ENCODE results near the gene ATP1B1. TPM values are rescaled to one million over a fixed set of nuclear protein-coding genes. Genes with fewer than 3 reads are reported as not detected.

Gene ATP1B1
- total and polyA plus RNA-seq, 8 donors, result 93.4 to 213 (median 166) TPM

- no peak for DNase-seq
- FAIRE-seq, result no peak
- no peak for ATAC-seq
- TF ChIP-seq CTCF (IDR thresholded peaks at IDR 0.05), result no peak
- Histone ChIP-seq H3K9me3 (no peaks in the 10 kb centered on the region), H3K4me1 (peaks cover 4 to 7% (median 5%) of the 10 kb centered on the region in 3 donors), H3K27me3 (no peaks in the 10 kb centered on the region), H3K36me3 (no peaks in the 10 kb centered on the region), H3K27ac (no peak overlapping the region), H3K4me3 (no peak overlapping the region)
- WGBS, 2 donors, result 80 to 90% methylated on average over 2 of the region's 2 CpGs
- intact Hi-C loops (cut with DNase I), result no loop called here
Measured at GRCh38 chr1:169092399-169092798, 14.1 kb upstream of the ATP1B1 start.

GRCh38 chr1:169094897-169095569 lies 11.5 kb upstream of the ATP1B1 start:
- Histone ChIP-seq H3K4me1 (no peaks in the 10 kb centered on the region), H3K27me3 (no peaks in the 10 kb centered on the region), H3K4me3 (no peak overlapping the region), H3K36me3 (no peaks in the 10 kb centered on the region), H3K9me3 (no peaks in the 10 kb centered on the region), H3K27ac (no peak overlapping the region)
- no peak for FAIRE-seq
- whole genome bisulfite sequencing, 2 donors, result 65 to 69% methylated on average over 4 of the region's 4 CpGs
- no peak for DNase-seq
- intact Hi-C loops (cut with DNase I), result no loop called here
- TF ChIP-seq CTCF (IDR thresholded peaks at IDR 0.05), result no peak
- ATAC-seq, result no peak

DNA sequence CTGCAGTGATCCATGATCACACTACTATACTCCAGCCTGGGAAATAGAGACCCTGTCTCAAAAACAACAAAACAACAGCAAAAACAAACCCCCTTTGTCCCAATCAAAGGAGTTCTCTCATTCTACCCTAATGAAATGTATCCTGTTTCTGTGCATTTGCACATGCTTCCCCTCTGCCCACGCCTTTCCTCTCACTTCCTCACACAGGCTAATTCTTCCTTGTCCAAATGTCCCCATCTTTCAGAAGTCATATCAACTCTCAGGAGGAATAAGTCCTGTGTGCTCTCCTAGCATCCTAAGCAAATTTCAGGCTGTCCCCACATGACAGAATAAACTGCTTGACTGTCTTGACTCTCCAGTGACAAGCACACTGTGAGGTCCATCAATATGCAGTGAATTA lies 8.1 kb upstream of the ATP1B1 start:
- ATAC-seq (no peak), DNase-seq (no peak), FAIRE-seq (no peak)
- intact Hi-C loops (cut with DNase I), result no loop called here
- H3K27me3 ChIP-seq, result no peaks in the 10 kb centered on the region
- no peak overlapping the region for H3K4me3 ChIP-seq
- no peak overlapping the region for H3K27ac ChIP-seq
- no peaks in the 10 kb centered on the region for H3K9me3 ChIP-seq
- TF ChIP-seq CTCF (IDR thresholded peaks at IDR 0.05), result no peak
- peaks cover 11 to 26% (median 20%) of the 10 kb centered on the region in 3 donors for H3K4me1 ChIP-seq
- 92 to 95% methylated on average over 1 of the region's 1 CpG for WGBS, 2 donors
- H3K36me3 ChIP-seq, result no peaks in the 10 kb centered on the region

DNA sequence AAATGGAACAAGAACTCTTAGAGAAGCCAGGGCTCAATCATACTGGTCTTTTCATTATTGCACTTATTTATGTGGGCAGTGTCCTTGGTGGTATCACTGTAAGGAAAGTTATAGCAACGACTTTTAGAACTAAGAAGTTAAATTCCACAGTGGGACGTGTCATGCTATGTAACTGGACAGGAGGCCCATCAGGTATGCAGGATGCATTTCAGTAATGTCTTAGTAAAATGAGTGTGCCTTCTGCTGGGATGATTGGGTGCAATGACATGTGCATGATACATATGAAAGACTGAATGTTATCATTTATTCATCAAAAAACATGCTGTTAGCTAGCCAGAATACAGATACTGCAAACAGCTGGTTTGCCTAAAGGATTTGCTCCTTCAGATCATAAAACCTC lies 6.9 kb upstream of the ATP1B1 start:
- 63 to 68% methylated on average over 2 of the region's 2 CpGs for WGBS, 2 donors
- peaks cover 16 to 26% (median 20%) of the 10 kb centered on the region in 3 donors for H3K4me1 ChIP-seq
- intact Hi-C loops (cut with DNase I), result no loop called here
- no peak for TF ChIP-seq CTCF (IDR thresholded peaks at IDR 0.05)
- DNase-seq (no peak), ATAC-seq (no peak), FAIRE-seq (no peak)
- no peak overlapping the region for H3K27ac ChIP-seq
- no peak overlapping the region for H3K4me3 ChIP-seq
- H3K36me3 ChIP-seq, result no peaks in the 10 kb centered on the region
- H3K9me3 ChIP-seq, result no peaks in the 10 kb centered on the region
- no peaks in the 10 kb centered on the region for H3K27me3 ChIP-seq

DNA sequence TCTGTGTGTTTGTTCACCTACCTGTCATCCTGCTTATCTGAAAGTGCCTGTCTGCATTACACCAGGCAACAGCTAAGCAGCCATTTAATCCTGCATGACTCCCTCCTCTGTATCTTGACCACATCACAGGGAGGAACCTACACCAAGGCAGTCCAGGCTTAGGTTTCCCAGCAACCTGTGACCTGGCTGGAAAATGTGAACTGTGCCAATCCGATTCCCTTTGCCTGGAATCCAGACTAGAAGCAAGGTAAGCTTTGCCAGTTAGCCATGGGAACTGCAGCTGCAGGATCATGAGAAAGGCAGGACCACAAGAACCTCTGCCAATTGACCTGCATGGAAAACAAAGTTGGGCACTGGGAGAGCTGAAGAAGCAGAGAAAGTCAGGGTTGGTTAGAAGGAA lies 6.3 kb upstream of the ATP1B1 start:
- no peak for TF ChIP-seq CTCF (IDR thresholded peaks at IDR 0.05)
- no peak for FAIRE-seq
- H3K27me3 ChIP-seq, result no peaks in the 10 kb centered on the region
- peak in 3 of 4 donors; percentile 11 to 39 (median 17) for ATAC-seq
- H3K27ac ChIP-seq, result no peak overlapping the region
- WGBS, 2 donors, result 18 to 25% methylated on average over 1 of the region's 1 CpG
- no peaks in the 10 kb centered on the region for H3K36me3 ChIP-seq
- H3K9me3 ChIP-seq, result no peaks in the 10 kb centered on the region
- no peak for DNase-seq
- peaks cover 16 to 26% (median 20%) of the 10 kb centered on the region in 3 donors for H3K4me1 ChIP-seq
- intact Hi-C loops (cut with DNase I), result loop anchor here in 1 of 3 donors (10.0 kb wide), 1 partner anchor 465 kb away; no protein-coding TSS in a partner anchor
- H3K4me3 ChIP-seq, result no peak overlapping the region

Measured in pancreas (tissue), 10 donors.